Spleen (tissue), 7 donors: ENCODE measurements around the gene GNG3.

ENCODE experiments used
- POLR2A ChIP-seq, 3 donors: fragments of 450-650 bp; IDR thresholded peaks; one replicate each; pipeline ENCODE4 v1.5.1; 2017; ENCODE audit warnings: antibody characterized with exemption in 3 of 3, mild to moderate bottlenecking in 1 of 3
- POLR2AphosphoS5 ChIP-seq, 3 donors: sonication (generic); formaldehyde crosslinking; IDR thresholded peaks; one replicate each; pipeline ENCODE4 v1.5.1; 2017; ENCODE audit warnings: antibody characterized with exemption in 3 of 3
- TF ChIP-seq, protein P1 (sequence below), 11 experiments: fragments of 200-600 bp in 7 of 11; fragments of 450-650 bp in 4 of 11; sonication (generic) in 4 of 11; IDR thresholded peaks in 8 of 11; conservative IDR thresholded peaks in 3 of 11; 1 replicate in 7 of 11; 2 replicates in 4 of 11; pipeline versions ENCODE4 v1.4.0 to v1.8.0; 2016 to 2021; ENCODE audit warnings: antibody characterized with exemption in 11 of 11, inconsistent platforms in 4 of 11, mild to moderate bottlenecking in 1 of 11
- donor health status: DM: no; HTN: no; CAD: no; lungs with moderate emphysema.
- donor health status: DM: no; HTN: no; CAD: no.
- donor health status: DM: no; HTN: no; CAD: no.

DNA sequence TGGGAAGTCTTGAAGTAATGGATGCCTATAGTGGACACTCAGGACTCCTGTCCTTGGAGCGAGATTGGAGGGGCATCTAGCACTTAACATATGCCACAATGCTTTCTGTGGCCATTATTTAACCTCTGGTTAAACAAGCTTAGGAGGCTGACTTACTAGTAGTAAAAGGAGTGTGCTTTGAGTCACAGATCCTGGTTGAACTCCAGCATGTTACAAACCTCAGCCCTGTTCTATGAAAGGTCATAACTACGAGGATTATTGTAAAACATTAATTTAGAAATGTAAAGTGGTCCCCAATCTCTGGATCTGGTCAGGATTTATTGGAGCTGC, 34.3 kb upstream of the GNG3 start:
- TF ChIP-seq, protein P1, sequence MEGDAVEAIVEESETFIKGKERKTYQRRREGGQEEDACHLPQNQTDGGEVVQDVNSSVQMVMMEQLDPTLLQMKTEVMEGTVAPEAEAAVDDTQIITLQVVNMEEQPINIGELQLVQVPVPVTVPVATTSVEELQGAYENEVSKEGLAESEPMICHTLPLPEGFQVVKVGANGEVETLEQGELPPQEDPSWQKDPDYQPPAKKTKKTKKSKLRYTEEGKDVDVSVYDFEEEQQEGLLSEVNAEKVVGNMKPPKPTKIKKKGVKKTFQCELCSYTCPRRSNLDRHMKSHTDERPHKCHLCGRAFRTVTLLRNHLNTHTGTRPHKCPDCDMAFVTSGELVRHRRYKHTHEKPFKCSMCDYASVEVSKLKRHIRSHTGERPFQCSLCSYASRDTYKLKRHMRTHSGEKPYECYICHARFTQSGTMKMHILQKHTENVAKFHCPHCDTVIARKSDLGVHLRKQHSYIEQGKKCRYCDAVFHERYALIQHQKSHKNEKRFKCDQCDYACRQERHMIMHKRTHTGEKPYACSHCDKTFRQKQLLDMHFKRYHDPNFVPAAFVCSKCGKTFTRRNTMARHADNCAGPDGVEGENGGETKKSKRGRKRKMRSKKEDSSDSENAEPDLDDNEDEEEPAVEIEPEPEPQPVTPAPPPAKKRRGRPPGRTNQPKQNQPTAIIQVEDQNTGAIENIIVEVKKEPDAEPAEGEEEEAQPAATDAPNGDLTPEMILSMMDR (IDR thresholded peaks at IDR 0.05 in 8 of 11, conservative IDR thresholded peaks at IDR 0.05 in 3 of 11), result no peak
- TF ChIP-seq POLR2A (IDR thresholded peaks at IDR 0.05) (no peak), POLR2AphosphoS5 (IDR thresholded peaks at IDR 0.05) (no peak)
